Hippocampal formation (tissue), 2 donors: ENCODE data around the gene RIN3.
A peak's percentile ranks its signal among the peaks of the same experiment; 100 is the strongest.

ENCODE experiments used
- DNase-seq, 2 donors: peaks; one replicate each; lab custom pipeline; 2025; lab: John Stamatoyannopoulos, UW

Gene RIN3

DNA sequence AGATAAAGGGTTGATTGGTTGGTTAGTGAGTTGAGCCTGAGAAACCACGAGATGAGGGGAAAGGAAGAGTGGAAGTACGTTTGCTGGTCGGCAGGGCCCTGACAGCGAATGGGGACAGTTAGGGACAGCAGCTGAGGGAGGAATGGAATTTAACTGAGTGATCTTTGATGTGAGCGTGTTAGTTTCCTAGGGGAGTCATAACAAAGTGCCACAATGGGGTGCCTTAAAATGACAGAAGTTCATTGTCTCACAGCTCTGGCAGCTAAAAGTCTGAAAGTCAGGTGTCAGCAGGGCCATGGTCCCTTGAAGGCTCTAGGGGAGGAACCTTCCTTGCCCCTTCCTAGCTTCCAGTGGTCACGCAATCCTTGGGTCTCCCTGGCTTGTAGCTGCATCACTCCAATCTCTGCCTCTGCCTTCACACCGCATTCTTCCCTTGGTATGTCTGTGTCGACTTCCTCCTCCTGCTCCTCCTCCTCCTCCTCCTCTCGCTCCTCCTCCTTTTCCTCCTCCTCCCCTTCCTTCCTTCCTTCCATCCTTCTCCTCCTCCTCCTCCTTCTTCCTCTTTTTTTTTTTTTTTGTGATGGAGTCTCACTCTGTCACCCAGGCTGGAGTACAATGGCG lies 26.0 kb upstream of the RIN3 start:
- no peak for DNase-seq

- no peak for DNase-seq
These were observed 24.0 kb upstream of the RIN3 start for GRCh38 chr14:92489394-92490238.

- DNase-seq = peak in 1 of 2 donors; percentile 26
These were observed 23.2 kb upstream of the RIN3 start for GRCh38 chr14:92490239-92490959.

GRCh38 chr14:92491782-92492181 lies 21.8 kb upstream of the RIN3 start:
- DNase-seq = no peak

DNA sequence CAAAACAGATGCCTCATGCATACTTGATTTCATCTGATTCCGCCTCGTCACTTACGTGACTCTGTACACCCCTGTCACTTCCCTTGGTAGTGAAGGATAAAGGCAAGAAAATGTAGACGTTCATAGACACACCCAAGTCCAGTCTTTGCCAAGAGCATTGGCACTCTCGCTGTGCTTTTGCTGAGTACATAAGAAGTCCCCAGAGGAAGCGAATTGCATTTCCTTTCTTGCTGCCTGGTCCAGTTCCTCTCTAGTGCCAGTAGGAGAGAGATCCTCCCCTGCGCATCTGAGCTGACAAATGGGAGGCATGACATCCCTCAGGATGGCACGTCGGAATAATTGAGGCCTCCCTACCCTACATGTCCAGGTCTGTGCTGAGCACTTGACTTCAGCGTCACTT lies 21.3 kb upstream of the RIN3 start:
- no peak for DNase-seq

- DNase-seq = no peak
These were observed 20.6 kb upstream of the RIN3 start for GRCh38 chr14:92493024-92493423.

DNA sequence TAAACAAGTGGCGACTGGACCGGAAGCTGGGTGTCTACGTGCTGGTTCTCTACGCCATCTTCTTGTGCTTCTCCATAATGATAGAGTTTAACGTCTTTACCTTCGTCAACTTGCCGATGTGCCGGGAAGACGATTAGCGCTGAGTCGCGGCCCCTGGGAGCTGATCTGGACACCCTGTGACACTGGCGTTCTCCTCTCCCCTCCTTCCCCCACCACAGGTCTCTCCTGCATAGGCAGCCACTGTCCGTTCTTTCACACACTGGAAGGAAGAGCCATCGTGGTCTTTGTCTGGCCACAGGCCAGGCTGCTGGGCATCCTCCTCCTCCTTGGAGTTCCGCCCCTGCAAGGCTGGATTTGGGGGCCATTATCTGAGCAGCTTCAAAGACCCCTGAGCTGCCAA lies 20.1 kb upstream of the RIN3 start:
- no peak for DNase-seq

- no peak for DNase-seq
These were observed 19.1 kb upstream of the RIN3 start for GRCh38 chr14:92494512-92494911.

GRCh38 chr14:92495027-92495426 lies 18.6 kb upstream of the RIN3 start:
- peak in 1 of 2 donors; percentile 19 for DNase-seq

DNA sequence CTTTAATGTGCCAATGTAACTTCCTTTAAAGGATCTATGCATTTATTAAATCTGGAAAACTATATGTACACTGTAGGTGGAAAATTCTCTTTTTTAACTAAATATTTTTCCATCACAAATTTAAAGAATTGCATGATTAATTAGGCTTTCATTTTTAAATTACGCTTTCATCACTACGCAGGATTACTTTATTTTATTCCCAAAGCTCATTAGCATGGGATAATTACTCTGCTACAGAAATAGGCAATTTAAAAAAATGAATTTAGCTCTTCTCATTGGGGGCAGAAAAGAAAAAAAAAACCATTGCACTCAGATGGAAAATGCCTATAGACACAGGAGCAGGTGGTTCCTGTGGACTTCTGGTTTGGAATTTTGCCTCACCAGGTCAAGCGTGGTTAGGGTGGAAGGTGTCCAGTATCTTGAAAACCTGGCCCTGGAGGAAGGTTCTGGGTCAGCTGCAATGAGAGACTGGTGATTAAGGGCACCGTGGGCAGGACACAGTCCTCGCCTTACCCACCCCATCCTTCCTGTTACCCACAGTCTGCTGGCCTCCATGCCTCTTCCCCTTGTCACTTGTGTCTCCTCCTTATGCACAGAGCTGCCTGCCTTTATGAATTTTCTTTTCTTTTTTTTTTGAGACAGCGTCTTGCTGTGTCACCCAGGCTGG lies 17.3 kb upstream of the RIN3 start:
- no peak for DNase-seq

DNA sequence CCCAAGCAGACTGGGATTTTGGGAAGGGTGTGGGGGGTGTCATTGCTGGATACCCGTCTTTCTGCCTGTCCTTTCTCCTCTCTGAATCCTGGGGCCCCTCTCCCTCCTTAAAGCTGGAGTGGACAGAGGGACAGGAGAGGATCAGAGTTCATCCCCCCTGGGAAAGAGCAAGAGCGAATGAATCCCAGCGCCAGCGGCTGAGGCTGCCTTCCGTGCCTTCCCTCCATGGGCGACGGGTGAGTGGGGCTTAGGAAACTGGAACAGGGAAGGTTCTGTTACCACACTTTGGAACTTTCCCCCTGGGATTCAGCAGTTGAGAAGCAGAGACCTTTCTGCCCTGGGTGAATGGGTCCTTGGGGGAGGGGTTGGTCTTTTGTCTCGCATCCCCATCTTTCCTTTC lies 16.2 kb upstream of the RIN3 start:
- DNase-seq = no peak

DNA sequence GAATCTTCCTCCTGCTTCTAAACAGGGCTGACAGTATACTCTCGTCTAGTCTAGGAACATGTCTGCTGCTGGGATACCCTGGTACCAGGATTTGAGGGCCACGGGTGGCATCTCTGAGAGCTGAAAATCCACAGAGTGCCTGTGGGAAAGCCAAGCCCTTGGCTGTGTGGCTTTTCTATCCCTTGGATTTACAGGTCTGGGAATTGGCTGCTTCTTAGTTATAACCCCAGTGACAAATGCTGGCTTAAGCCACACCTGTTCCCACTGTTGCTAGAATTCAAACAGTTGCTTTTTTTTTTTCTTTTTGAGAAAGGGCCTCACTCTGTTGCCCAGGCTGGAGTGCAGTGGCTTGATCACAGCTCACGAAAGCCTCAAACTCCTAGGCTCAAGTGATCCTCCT lies 14.3 kb upstream of the RIN3 start:
- DNase-seq = no peak

- DNase-seq = no peak
These were observed 13.1 kb upstream of the RIN3 start for GRCh38 chr14:92500491-92500941.

- DNase-seq = no peak
These were observed 11.7 kb upstream of the RIN3 start for GRCh38 chr14:92501891-92502351.

DNA sequence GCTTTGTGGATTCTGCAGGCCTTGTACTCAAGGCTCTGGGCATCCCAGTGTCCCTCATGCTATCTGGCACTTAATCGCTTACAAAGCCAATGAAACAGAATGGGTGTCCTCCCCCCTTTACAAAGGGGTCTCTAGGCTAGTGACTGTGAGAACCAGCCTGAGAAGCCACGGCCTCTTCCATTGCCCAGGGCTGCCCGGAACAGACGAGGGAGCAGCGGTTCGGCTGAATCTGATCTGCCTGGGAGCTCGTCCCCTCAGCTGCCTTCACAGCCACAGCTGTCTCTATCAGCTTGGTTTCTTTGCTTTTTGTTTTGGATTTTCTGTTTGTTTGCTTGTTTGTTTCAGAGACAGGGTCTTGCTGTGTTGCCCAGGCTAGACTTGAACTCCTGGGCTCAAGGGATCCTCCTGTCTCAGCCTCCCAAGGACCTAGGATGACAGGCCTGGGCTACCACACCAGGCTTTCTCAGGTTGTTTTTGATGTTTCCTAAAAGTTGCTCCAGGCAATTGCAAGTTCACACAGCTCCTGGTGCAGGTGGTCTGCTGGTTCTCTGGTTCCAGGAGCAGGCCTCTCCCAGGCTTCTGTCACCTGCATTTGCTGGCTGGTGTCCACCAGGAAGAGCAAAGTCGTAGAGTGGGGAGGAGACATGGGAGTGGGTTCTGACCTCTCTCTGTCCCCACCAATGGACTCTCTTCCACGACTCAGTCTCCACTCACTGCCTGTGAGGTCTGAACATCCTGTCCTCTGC lies 10.9 kb upstream of the RIN3 start:
- DNase-seq = no peak

- DNase-seq = no peak
These were observed 9.7 kb upstream of the RIN3 start for GRCh38 chr14:92503756-92504491.

DNA sequence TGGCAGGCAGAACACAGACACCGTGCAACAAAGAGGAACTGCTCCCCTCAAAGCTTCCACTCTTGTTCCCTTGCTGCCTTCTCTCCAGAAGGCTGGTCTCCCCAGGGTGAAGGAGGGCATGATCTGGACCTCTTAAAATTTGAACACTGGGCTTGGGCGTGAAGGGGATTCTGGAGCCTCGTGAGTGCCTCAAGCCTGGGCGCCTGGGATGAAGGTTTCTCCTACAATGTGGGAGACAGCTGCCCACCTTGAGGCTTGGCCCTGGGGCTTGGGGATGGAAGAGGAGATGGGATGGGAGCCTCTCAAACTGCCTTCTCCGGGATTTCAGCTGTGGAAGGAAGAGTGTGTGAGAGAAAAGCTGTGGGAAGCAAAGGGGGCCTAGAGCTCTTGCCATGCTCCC lies 7.8 kb upstream of the RIN3 start:
- no peak for DNase-seq

- no peak for DNase-seq
These were observed 7.3 kb upstream of the RIN3 start for GRCh38 chr14:92506231-92506630.

DNA sequence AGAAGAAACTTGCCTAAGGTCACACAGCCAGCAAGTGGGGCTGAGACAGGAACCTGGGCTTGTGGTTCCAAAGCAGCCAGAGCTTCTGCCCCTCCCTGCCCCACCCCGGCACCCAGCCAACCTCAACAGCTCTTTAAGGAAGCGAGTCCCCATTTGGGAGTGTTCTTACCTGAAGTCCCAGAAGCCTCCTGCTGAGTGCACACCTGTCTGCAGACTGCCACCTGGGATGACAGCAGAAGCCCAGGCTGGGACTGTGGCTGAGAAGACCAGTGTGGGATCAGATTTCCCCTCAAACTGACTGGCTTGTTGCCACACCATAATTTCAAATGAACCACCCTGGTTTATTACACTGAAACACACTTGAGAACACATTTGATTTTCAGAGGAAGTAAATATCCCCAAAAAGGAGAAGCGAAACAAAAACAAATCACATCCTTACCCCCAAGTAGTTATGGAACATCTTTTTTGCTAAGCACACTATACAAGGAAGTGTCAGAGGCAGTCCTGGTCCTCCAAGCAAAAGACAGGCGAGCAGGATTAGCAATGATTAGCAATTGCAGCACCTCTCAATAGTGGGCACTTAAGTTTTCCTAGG lies 6.3 kb upstream of the RIN3 start:
- no peak for DNase-seq

DNA sequence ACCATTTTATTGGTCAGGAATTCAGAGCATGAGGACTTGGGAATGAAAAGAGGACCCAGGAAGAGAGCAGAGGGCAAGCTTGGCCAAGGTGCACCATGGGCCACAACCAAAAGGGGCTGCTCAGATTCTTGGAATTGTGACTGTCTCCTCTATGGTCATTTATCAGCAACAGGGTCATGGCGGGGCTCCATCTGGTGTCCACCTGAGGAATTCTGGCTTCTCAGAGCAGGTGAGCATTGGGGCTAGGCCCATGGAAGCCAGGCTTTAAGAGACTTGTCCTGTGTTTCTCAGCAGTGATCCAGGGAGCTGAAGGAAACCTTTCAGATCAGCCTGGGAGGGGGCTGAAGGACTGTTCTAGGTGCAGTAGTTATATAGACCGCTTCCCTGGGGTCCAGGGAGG lies 2.6 kb upstream of the RIN3 start:
- no peak for DNase-seq
